Mesothelial cell of epicardium (in vitro differentiated cells): Measurements from ENCODE around the gene LAMTOR5. TPM values are rescaled to one million over a fixed set of nuclear protein-coding genes. Genes with fewer than 3 reads are reported as not detected.

Experiments used
- DNase-seq, 2 experiments: peaks; one replicate each; pipeline ENCODE4 v3.0.0; 2021; ENCODE audit warnings: low spot score in 2 of 2; ENCODE audit not compliant: unreplicated experiment in 2 of 2
- H3K27ac Mint-ChIP-seq: 2 replicates; pipeline ENCODE4 v1.8.0; 2021; ENCODE audit warnings: mixed read lengths
- H3K27me3 Mint-ChIP-seq: 2 replicates; pipeline ENCODE4 v1.8.0; 2021; ENCODE audit warnings: low read depth, mixed read lengths
- H3K36me3 Mint-ChIP-seq: 2 replicates; pipeline ENCODE4 v1.8.0; 2021; ENCODE audit warnings: mixed read lengths
- H3K4me1 Mint-ChIP-seq: 2 replicates; pipeline ENCODE4 v1.8.0; 2021; ENCODE audit warnings: mixed read lengths
- H3K4me3 Mint-ChIP-seq: 2 replicates; pipeline ENCODE4 v1.8.0; 2021; ENCODE audit warnings: mild to moderate bottlenecking, moderate library complexity, mixed read lengths
- H3K9me3 Mint-ChIP-seq: 2 replicates; pipeline ENCODE4 v1.8.0; 2021; ENCODE audit warnings: mixed read lengths
- total RNA-seq: library from RNA; stranded (reverse); gene quantifications from 3 replicates; pipeline ENCODE4 v1.2.1, GENCODE V29; 2021
- TF ChIP-seq, protein P1 (sequence below): fragments of 200-600 bp; sonication (generic); IDR thresholded peaks from one replicate; pipeline ENCODE4 v1.5.0; 2021; ENCODE audit warnings: antibody characterized with exemption; ENCODE audit not compliant: unreplicated experiment

Gene LAMTOR5
- total RNA-seq, 1 donor from 2014 or later, result 97.8 TPM

DNA sequence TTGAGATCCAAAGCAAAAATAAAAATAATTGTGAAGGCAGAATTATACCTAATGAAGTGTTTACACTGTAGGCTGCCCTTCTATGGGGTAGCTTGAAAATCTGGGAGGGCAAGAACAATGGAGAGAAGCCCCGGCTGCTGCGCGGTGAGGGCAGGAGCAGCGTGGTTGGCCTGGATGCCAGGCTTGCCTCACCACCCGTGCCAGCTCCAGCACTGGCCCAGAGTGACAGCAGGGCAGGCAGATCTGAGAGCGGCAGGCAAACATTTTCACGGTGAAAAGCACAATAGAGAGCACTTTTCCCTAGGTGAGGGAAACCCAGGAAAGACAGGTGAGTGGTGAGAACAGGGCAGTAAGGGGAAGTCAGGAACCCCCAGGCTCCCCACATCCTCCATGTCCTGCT lies 44.8 kb upstream of the LAMTOR5 start:
- Mint-ChIP-seq H3K27me3 (peaks cover 17% of the 10 kb centered on the region), H3K9me3 (no peaks in the 10 kb centered on the region), H3K4me1 (peaks cover 3% of the 10 kb centered on the region), H3K36me3 (no peaks in the 10 kb centered on the region), H3K4me3 (no peak overlapping the region), H3K27ac (no peak overlapping the region)
- TF ChIP-seq, protein P1, sequence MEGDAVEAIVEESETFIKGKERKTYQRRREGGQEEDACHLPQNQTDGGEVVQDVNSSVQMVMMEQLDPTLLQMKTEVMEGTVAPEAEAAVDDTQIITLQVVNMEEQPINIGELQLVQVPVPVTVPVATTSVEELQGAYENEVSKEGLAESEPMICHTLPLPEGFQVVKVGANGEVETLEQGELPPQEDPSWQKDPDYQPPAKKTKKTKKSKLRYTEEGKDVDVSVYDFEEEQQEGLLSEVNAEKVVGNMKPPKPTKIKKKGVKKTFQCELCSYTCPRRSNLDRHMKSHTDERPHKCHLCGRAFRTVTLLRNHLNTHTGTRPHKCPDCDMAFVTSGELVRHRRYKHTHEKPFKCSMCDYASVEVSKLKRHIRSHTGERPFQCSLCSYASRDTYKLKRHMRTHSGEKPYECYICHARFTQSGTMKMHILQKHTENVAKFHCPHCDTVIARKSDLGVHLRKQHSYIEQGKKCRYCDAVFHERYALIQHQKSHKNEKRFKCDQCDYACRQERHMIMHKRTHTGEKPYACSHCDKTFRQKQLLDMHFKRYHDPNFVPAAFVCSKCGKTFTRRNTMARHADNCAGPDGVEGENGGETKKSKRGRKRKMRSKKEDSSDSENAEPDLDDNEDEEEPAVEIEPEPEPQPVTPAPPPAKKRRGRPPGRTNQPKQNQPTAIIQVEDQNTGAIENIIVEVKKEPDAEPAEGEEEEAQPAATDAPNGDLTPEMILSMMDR, result no peak
- no peak for DNase-seq

DNA sequence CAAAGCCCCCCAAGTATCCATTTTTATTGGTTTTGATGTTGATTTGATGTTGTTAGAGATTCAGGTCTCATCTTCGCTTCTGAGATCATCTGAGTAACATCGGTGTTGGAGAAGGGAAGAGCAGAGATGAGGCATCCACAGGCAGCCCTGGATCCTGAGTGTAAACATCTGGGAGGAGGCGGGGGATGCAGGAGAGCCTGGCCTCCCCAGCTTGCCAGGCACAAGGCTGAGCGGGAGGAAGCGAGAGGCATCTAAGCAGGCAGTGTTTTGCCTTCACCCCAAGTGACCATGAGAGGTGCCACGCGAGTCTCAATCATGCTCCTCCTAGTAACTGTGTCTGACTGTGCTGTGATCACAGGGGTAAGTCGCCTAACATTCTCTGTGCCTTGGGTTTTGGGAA lies 43.4 kb upstream of the LAMTOR5 start, which contains the start of gene PROK1:
Gene PROK1, plus strand, starts transcription at position 221 of the 400 bp plus-strand sequence. Its CDS starts 68 bp downstream, at position 289.
- Mint-ChIP-seq H3K27me3 (peaks cover 17% of the 10 kb centered on the region), H3K4me3 (no peak within 1 kb of the TSS), H3K36me3 (no peaks in the 10 kb centered on the region), H3K27ac (no peak within 1 kb of the TSS), H3K4me1 (peaks cover 4% of the 10 kb centered on the region), H3K9me3 (no peaks in the 10 kb centered on the region)
- TF ChIP-seq, protein P1, result no peak
- no peak for DNase-seq

DNA sequence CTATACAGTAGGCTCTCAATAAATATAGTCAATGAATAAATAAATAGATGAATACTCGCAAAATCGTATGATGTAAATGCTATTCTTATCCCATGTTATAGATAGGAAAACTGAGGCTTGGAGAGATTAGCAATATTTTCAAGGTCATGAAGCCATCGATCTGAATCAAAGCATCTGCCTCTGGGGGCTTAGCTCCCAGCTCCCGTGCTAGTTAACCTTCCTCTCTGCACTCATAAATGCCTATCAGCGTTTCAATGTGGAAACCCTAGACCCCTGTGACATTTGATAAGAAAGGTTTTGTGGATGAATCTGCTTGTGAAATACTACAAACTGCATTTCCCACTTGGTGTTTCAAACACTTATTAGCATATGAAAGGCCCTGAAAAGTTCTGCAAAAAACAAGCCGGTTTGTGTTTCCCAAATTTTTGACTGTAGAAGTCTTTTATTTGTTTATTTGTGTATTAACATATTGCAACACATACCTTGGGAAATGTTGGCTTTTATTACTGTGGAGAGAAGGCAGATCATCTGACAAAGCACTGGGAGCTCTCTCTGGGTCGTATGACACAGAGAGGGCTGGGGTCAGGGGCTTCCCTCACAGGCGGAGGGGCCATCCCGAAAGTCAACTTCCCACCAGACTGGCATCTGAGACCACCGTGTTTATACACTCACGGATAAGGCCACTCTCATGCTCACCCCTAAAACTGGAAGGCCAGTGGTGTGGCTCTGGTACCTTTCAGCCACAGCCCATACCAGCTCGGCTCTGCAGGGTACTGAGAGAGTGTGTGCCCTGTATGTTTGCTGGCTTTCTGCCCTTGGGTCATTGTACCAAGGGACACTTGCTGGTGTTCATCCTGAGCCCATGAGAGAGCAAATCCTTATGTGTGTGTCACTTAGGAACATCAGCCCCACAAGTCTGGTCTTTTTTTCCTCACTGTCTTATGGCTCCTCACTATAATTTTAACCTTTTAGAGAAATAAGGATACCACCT lies 42.5 kb upstream of the LAMTOR5 start:
- TF ChIP-seq, protein P1, result no peak
- no peak for DNase-seq
- Mint-ChIP-seq H3K4me1 (peaks cover 2% of the 10 kb centered on the region), H3K36me3 (no peaks in the 10 kb centered on the region), H3K9me3 (no peaks in the 10 kb centered on the region), H3K27ac (no peak overlapping the region), H3K27me3 (peaks cover 17% of the 10 kb centered on the region), H3K4me3 (no peak overlapping the region)

DNA sequence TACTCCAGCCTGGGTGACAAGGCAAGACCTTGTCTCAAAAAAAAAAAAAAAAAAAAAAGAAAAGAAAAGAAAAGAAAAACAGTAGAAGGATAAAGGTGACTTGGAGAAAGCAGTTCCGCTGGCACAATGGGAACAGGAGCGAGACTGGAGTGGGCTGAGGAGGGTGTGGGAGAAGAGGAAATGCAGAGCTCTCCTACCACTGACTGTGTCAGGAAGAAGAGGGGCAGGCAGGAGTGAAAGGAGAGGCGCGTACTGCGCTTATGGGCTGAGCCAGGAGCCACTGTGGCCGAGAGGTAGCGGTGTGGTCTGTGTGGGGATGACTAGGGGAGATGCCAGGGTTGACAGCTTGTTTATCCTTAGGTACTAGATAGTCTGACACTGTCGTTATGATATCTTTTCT lies 37.1 kb upstream of the LAMTOR5 start:
- no peaks in the 10 kb centered on the region for H3K27me3 Mint-ChIP-seq
- no peak for DNase-seq
- H3K4me1 Mint-ChIP-seq, result peaks cover 21% of the 10 kb centered on the region
- TF ChIP-seq, protein P1, result no peak
- no peaks in the 10 kb centered on the region for H3K9me3 Mint-ChIP-seq
- H3K36me3 Mint-ChIP-seq, result no peaks in the 10 kb centered on the region
- H3K4me3 Mint-ChIP-seq, result no peak overlapping the region
- H3K27ac Mint-ChIP-seq, result no peak overlapping the region

DNA sequence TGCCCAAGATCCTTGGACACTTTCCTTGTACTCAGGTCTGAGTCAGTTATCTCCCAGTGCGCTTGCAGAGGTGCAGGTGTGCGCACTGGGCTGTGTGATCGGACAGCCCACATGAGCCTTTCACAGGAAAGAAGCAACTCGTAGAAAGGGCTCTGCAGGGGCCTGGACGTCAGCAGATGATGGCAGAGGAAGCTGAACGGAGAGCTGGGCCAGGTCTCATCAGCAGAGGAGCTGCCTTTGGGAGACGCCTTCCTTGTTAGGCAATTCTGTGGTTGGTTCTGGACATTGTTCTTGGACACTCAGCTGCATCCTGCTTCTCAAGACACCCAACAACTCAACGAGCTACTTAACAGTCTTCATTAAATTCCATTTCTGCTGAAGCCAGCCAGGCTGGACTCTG lies 36.0 kb upstream of the LAMTOR5 start:
- TF ChIP-seq, protein P1, result no peak
- Mint-ChIP-seq H3K4me1 (peaks cover 32% of the 10 kb centered on the region), H3K27me3 (no peaks in the 10 kb centered on the region), H3K9me3 (no peaks in the 10 kb centered on the region), H3K27ac (no peak overlapping the region), H3K36me3 (no peaks in the 10 kb centered on the region), H3K4me3 (no peak overlapping the region)
- no peak for DNase-seq
